Osteoblast (primary cell): ENCODE results near the gene FLACC1. TPM values are rescaled to one million over a fixed set of nuclear protein-coding genes. Genes with fewer than 3 reads are reported as not detected.

ENCODE experiments used
- DNase-seq: peaks from one replicate; pipeline ENCODE4 v3.0.0; 2011; ENCODE audit warnings: low spot score, mixed read lengths; ENCODE audit not compliant: insufficient read length; ENCODE audit errors: missing footprints
- H2AFZ ChIP-seq: 2 replicates; pipeline ENCODE4 v1.6.0; 2011; ENCODE audit warnings: mild to moderate bottlenecking, low read length
- H3K27ac ChIP-seq: 2 replicates; pipeline ENCODE4 v1.5.1; 2011; ENCODE audit warnings: mild to moderate bottlenecking, low read depth, low read length, moderate library complexity
- H3K27me3 ChIP-seq: 2 replicates; pipeline ENCODE4 v1.6.0; 2012; ENCODE audit warnings: mild to moderate bottlenecking, control low read depth, inconsistent platforms, low read length, moderate library complexity; ENCODE audit not compliant: insufficient read depth
- H3K36me3 ChIP-seq: 2 replicates; pipeline ENCODE4 v1.5.1; 2011; ENCODE audit warnings: mild to moderate bottlenecking, low read length, control low read depth, moderate library complexity; ENCODE audit not compliant: insufficient read depth
- H3K4me1 ChIP-seq: 2 replicates; pipeline ENCODE4 v1.5.1; 2011; ENCODE audit warnings: mild to moderate bottlenecking, low read length, control low read depth, moderate library complexity; ENCODE audit not compliant: insufficient read depth
- H3K4me2 ChIP-seq: 2 replicates; pipeline ENCODE4 v1.6.0; 2011; ENCODE audit warnings: mild to moderate bottlenecking, low read length; ENCODE audit not compliant: insufficient read depth
- H3K4me3 ChIP-seq: fragments of 200-600 bp; sonication (generic); 3 replicates; pipeline ENCODE4 v1.5.1; 2012; ENCODE audit warnings: mild to moderate bottlenecking, low read length, inconsistent platforms; ENCODE audit not compliant: insufficient read depth
- H3K79me2 ChIP-seq: 2 replicates; pipeline ENCODE4 v1.6.0; 2012; ENCODE audit warnings: mild to moderate bottlenecking, low read length, control low read depth, inconsistent platforms; ENCODE audit not compliant: insufficient read depth
- H3K9me3 ChIP-seq: 2 replicates; pipeline ENCODE4 v1.5.1; 2011; ENCODE audit warnings: low read depth, low read length, control low read depth
- H4K20me1 ChIP-seq: 2 replicates; pipeline ENCODE4 v1.6.0; 2012; ENCODE audit warnings: mild to moderate bottlenecking, low read length, control low read depth; ENCODE audit not compliant: insufficient read depth
- total RNA-seq: library from RNA; depleted of rRNA; stranded (reverse); fragments of >200 nt; gene quantifications from 2 replicates; pipeline ENCODE4 v1.2.3, GENCODE V29; 2012
- TF ChIP-seq, protein P1 (sequence below): IDR thresholded peaks from 2 replicates; pipeline ENCODE4 v1.5.1; 2011; ENCODE audit warnings: mild to moderate bottlenecking, low read depth, low read length, moderate library complexity; ENCODE audit errors: extremely low read depth

FLACC1 gene
- total RNA-seq, 1 donor, result 0.72 TPM

DNA sequence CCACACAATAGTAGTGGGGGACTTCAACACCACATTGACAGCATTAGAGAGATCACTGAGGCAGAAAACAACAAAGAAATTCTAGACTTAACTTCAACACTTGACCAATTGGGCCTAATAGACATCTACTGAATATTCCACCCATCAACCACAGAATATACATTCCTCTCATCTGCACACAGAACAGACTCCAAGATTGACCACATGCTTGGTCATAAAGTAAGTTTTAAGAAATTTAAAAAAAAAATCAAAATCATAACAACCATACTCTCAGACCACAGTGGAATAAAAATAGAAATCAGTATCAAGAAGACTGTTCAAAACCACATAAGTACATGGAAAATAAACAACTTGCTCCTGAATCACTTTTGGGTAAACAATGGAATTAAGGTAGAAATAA lies 9.0 kb upstream of the FLACC1 start:
- Histone ChIP-seq H3K4me2 (no peak overlapping the region), H4K20me1 (no peaks in the 10 kb centered on the region), H3K79me2 (no peaks in the 10 kb centered on the region), H2AFZ (no peak overlapping the region), H3K4me3 (no peak overlapping the region), H3K4me1 (no peaks in the 10 kb centered on the region), H3K9me3 (no peaks in the 10 kb centered on the region), H3K27me3 (no peaks in the 10 kb centered on the region), H3K36me3 (peaks cover 6% of the 10 kb centered on the region), H3K27ac (no peak overlapping the region)
- TF ChIP-seq, protein P1, sequence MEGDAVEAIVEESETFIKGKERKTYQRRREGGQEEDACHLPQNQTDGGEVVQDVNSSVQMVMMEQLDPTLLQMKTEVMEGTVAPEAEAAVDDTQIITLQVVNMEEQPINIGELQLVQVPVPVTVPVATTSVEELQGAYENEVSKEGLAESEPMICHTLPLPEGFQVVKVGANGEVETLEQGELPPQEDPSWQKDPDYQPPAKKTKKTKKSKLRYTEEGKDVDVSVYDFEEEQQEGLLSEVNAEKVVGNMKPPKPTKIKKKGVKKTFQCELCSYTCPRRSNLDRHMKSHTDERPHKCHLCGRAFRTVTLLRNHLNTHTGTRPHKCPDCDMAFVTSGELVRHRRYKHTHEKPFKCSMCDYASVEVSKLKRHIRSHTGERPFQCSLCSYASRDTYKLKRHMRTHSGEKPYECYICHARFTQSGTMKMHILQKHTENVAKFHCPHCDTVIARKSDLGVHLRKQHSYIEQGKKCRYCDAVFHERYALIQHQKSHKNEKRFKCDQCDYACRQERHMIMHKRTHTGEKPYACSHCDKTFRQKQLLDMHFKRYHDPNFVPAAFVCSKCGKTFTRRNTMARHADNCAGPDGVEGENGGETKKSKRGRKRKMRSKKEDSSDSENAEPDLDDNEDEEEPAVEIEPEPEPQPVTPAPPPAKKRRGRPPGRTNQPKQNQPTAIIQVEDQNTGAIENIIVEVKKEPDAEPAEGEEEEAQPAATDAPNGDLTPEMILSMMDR, result no peak
- DNase-seq, result no peak

DNA sequence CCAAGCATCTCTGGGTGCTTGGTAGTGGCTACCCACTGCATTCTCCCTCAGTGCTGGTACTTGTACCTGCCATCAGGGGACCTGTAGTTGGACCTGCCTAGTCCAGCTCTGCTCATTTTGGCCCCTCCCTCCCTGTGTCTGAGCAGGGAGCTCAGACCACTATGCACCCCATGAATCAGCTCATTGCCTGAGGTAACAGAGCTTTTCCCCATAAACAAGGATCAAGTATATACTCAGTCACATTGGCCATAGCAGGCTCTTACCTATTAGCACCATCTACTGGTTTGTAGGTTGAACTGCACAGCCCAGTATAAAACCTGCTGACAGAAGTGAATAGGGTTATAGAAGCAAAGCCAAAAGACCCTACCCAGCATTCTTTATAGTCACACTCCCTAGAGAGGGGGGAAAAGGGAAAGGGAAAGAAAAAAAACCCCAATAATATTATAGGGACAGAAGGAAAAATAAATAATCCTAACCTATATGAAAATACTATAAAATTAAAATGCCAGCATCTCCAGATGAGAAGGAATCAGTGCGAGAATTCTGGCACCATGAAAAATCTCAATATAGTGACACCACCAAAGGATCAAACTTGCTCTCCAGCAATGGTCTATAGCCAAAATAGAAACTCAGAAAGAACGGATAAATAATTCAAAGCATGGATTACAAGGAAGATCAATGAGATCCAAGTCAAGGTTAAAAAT lies 6.9 kb upstream of the FLACC1 start:
- Histone ChIP-seq H3K79me2 (no peaks in the 10 kb centered on the region), H3K27ac (no peak overlapping the region), H3K4me3 (no peak overlapping the region), H3K9me3 (no peaks in the 10 kb centered on the region), H4K20me1 (no peaks in the 10 kb centered on the region), H3K4me2 (no peak overlapping the region), H3K27me3 (no peaks in the 10 kb centered on the region), H2AFZ (no peak overlapping the region), H3K4me1 (peaks cover 10% of the 10 kb centered on the region), H3K36me3 (no peaks in the 10 kb centered on the region)
- TF ChIP-seq, protein P1, result peak; percentile 89
- peak; percentile 82 for DNase-seq

DNA sequence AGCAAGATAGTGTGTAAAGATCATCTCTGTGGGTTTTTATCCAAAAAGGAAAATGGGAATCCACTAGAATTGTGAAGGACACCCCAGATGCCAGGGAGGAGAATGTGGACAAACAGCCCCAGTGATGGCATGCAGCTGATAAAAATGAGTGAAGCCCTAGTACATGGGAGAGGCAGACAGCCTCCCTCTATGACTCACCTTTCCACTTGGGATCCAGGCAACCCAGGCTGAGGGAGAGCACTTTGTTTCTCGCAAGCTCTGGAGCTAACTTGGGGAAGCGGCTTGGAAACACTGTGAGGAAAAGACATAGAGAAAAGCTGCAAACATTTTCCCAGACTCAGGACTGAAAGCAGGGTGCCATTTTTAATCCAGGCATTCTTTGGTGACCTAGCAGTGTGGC lies 5.3 kb upstream of the FLACC1 start:
- H3K27ac ChIP-seq, result no peak overlapping the region
- H3K36me3 ChIP-seq, result no peaks in the 10 kb centered on the region
- no peaks in the 10 kb centered on the region for H4K20me1 ChIP-seq
- peaks cover 19% of the 10 kb centered on the region for H3K4me1 ChIP-seq
- H3K4me2 ChIP-seq, result no peak overlapping the region
- no peaks in the 10 kb centered on the region for H3K27me3 ChIP-seq
- H3K79me2 ChIP-seq, result no peaks in the 10 kb centered on the region
- no peak overlapping the region for H2AFZ ChIP-seq
- H3K4me3 ChIP-seq, result no peak overlapping the region
- DNase-seq, result no peak
- TF ChIP-seq, protein P1, result no peak
- no peaks in the 10 kb centered on the region for H3K9me3 ChIP-seq

DNA sequence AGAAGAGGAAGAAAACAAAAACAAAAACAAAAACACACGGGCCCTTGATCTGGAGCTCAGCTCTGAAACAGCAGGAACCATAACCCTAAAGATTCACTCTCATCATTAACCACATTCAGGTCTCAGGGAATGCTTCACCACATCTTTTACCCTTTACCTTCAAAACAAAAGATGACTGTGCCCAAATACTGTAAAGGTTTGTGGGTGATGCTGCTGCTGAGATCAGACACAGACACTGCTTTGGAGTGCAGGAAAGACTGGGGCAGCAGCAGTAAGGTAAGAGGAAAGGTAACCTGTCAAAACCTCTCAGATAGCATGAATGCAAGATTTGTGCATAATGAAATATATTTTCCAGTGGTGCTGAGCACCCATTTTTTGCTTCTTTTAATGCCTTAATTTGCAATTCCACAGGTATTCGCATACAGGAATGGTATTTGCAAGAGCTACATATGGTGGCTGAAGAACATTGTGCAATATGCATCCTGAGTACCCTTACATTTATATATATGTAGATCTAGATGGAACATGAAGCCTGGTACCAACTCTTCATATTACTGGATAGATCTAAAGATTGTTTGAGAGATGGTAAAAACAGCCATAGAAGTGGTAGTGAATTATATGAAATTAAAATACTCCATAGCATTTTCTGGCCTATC lies 4.1 kb upstream of the FLACC1 start:
- Histone ChIP-seq H4K20me1 (no peaks in the 10 kb centered on the region), H3K9me3 (no peaks in the 10 kb centered on the region), H3K4me3 (no peak overlapping the region), H3K36me3 (no peaks in the 10 kb centered on the region), H3K4me1 (peaks cover 22% of the 10 kb centered on the region), H3K4me2 (no peak overlapping the region), H3K27me3 (no peaks in the 10 kb centered on the region), H3K79me2 (no peaks in the 10 kb centered on the region), H2AFZ (no peak overlapping the region), H3K27ac (no peak overlapping the region)
- DNase-seq, result no peak
- TF ChIP-seq, protein P1, result no peak
